Hepatocyte (in vitro differentiated cells): Measurements from ENCODE around the gene PTPRK. TPM values are rescaled to one million over a fixed set of nuclear protein-coding genes. Genes with fewer than 3 reads are reported as not detected.

ENCODE experiments used
- DNase-seq: peaks from one replicate; pipeline ENCODE4 v3.0.0-alpha.2; 2016; ENCODE audit warnings: low spot score
- H2AFZ ChIP-seq: fragments of 200-600 bp; sonication (generic); 2 replicates; pipeline ENCODE4 v1.6.0; 2016; ENCODE audit warnings: antibody characterized with exemption, mild to moderate bottlenecking
- H3K27ac ChIP-seq: fragments of 200-600 bp; sonication (generic); 2 replicates; pipeline ENCODE4 v1.5.1; 2016; ENCODE audit warnings: mild to moderate bottlenecking
- H3K27me3 ChIP-seq: fragments of 200-600 bp; sonication (generic); 2 replicates; pipeline ENCODE4 v1.6.1; 2016
- H3K36me3 ChIP-seq: fragments of 200-600 bp; sonication (generic); replicated peaks from 2 replicates; pipeline ENCODE4 v1.5.1; 2016; ENCODE audit warnings: low read depth; ENCODE audit not compliant: insufficient read depth
- H3K4me1 ChIP-seq: fragments of 200-600 bp; sonication (generic); 2 replicates; pipeline ENCODE4 v1.5.1; 2016; ENCODE audit warnings: mild to moderate bottlenecking, moderate library complexity; ENCODE audit not compliant: insufficient read depth
- H3K4me2 ChIP-seq: fragments of 200-600 bp; sonication (generic); 2 replicates; pipeline ENCODE4 v1.6.0; 2016
- H3K4me3 ChIP-seq: fragments of 200-600 bp; sonication (generic); 2 replicates; pipeline ENCODE4 v1.5.1; 2016; ENCODE audit warnings: mild to moderate bottlenecking
- H3K79me2 ChIP-seq: fragments of 200-600 bp; sonication (generic); 2 replicates; pipeline ENCODE4 v1.6.0; 2017; ENCODE audit warnings: mild to moderate bottlenecking
- H3K9me2 ChIP-seq: fragments of 200-600 bp; sonication (generic); replicated peaks from 2 replicates; pipeline ENCODE4 v1.6.0; 2017; ENCODE audit warnings: mild to moderate bottlenecking; ENCODE audit not compliant: insufficient read depth
- H3K9me3 ChIP-seq: fragments of 200-600 bp; sonication (generic); 2 replicates; pipeline ENCODE4 v1.5.1; 2016; ENCODE audit warnings: low read depth, mild to moderate bottlenecking
- H4K20me1 ChIP-seq: fragments of 200-600 bp; sonication (generic); 2 replicates; pipeline ENCODE4 v1.6.0; 2016; ENCODE audit warnings: mild to moderate bottlenecking; ENCODE audit not compliant: insufficient read depth, poor library complexity, severe bottlenecking
- CTCF ChIP-seq: fragments of 200-600 bp; sonication (generic); IDR thresholded peaks from 2 replicates; pipeline ENCODE4 v1.5.1; 2016; ENCODE audit warnings: antibody characterized with exemption, mild to moderate bottlenecking; ENCODE audit not compliant: poor library complexity
- EZH2 ChIP-seq: fragments of 200-600 bp; sonication (generic); IDR thresholded peaks from 2 replicates; pipeline ENCODE4 v1.6.1; 2016; ENCODE audit warnings: antibody characterized with exemption, mild to moderate bottlenecking, borderline replicate concordance
- EZH2phosphoT487 ChIP-seq: fragments of 200-600 bp; sonication (generic); IDR thresholded peaks from one replicate; pipeline ENCODE4 v1.6.1; 2018; ENCODE audit warnings: antibody characterized with exemption, mild to moderate bottlenecking, low read depth, moderate library complexity; ENCODE audit not compliant: unreplicated experiment, severe bottlenecking
- WGBS: methylation state at CpG from one replicate; pipeline ENCODE4 v1.1.6; 2016; ENCODE audit warnings: low lambda C conversion rate; ENCODE audit errors: missing lambda C conversion rate; 5-methylcytosine and 5-hydroxymethylcytosine counted together
- polyA plus RNA-seq: library from polyadenylated mRNA; unstranded; fragments of >200 nt; fragmentation: Nextera tagmentation; extraction: Ambion mirVana; gene quantifications from 2 replicates; pipeline ENCODE4 v1.2.1, GENCODE V29; 2016
- total RNA-seq: library from RNA; depleted of rRNA; stranded (reverse); fragments of >200 nt; gene quantifications from 2 replicates; pipeline ENCODE4 v1.2.3, GENCODE V29; 2014

The PTPRK gene
- total and polyA plus RNA-seq, 2 experiments from 2014 or later, result 42.0 to 80.2 TPM

- Histone ChIP-seq H3K79me2 (peaks cover 90% of the 10 kb centered on the region), H3K27ac (no peak overlapping the region), H3K9me3 (no peaks in the 10 kb centered on the region), H2AFZ (no peak overlapping the region), H3K4me3 (no peak overlapping the region), H4K20me1 (peaks cover 3% of the 10 kb centered on the region), H3K4me2 (no peak overlapping the region), H3K27me3 (no peaks in the 10 kb centered on the region), H3K4me1 (peaks cover 20% of the 10 kb centered on the region), H3K9me2 (no peaks in the 10 kb centered on the region), H3K36me3 (no peaks in the 10 kb centered on the region)
- TF ChIP-seq EZH2, result no peak
- TF ChIP-seq EZH2phosphoT487, result no peak
- no peak for TF ChIP-seq CTCF
- no peak for DNase-seq
- WGBS, result 70% methylated on average over 5 of the region's 5 CpGs
These were observed 26.0 kb downstream of the PTPRK start for GRCh38 chr6:128494440-128494839.

- H3K4me3 ChIP-seq, result no peak overlapping the region
- no peaks in the 10 kb centered on the region for H3K27me3 ChIP-seq
- peaks cover 93% of the 10 kb centered on the region for H3K79me2 ChIP-seq
- peaks cover 3% of the 10 kb centered on the region for H4K20me1 ChIP-seq
- H3K9me3 ChIP-seq, result no peaks in the 10 kb centered on the region
- TF ChIP-seq CTCF (no peak), EZH2 (no peak), EZH2phosphoT487 (no peak)
- no peaks in the 10 kb centered on the region for H3K9me2 ChIP-seq
- WGBS, result 93% methylated on average over 4 of the region's 4 CpGs
- no peak overlapping the region for H3K4me2 ChIP-seq
- H2AFZ ChIP-seq, result no peak overlapping the region
- DNase-seq, result no peak
- no peaks in the 10 kb centered on the region for H3K36me3 ChIP-seq
- peaks cover 16% of the 10 kb centered on the region for H3K4me1 ChIP-seq
- no peak overlapping the region for H3K27ac ChIP-seq
These were observed 26.5 kb downstream of the PTPRK start for GRCh38 chr6:128493877-128494276.

GRCh38 chr6:128492386-128492785 lies 28.0 kb downstream of the PTPRK start:
- WGBS, result 85% methylated on average over 2 of the region's 2 CpGs
- no peaks in the 10 kb centered on the region for H3K27me3 ChIP-seq
- H3K79me2 ChIP-seq, result peaks cover 88% of the 10 kb centered on the region
- no peaks in the 10 kb centered on the region for H3K9me2 ChIP-seq
- no peak for DNase-seq
- H3K36me3 ChIP-seq, result no peaks in the 10 kb centered on the region
- no peak overlapping the region for H2AFZ ChIP-seq
- peaks cover 7% of the 10 kb centered on the region for H3K4me1 ChIP-seq
- H3K9me3 ChIP-seq, result no peaks in the 10 kb centered on the region
- H3K4me3 ChIP-seq, result no peak overlapping the region
- peak overlapping the region; percentile 82 for H3K27ac ChIP-seq
- H4K20me1 ChIP-seq, result peaks cover 3% of the 10 kb centered on the region
- TF ChIP-seq CTCF (no peak), EZH2 (no peak), EZH2phosphoT487 (no peak)
- peak overlapping the region; percentile 70 for H3K4me2 ChIP-seq
